ENCODE data around the gene TESK2. TPM values are rescaled to one million over a fixed set of nuclear protein-coding genes. Genes with fewer than 3 reads are reported as not detected.

The TESK2 gene
- total RNA-seq, 2 experiments from 2014 or later: 3.3 to 3.5 TPM

- POLR2A ChIA-PET: no interaction called here
- Mint-ChIP-seq H3K4me1 (ENCODE audit: low read depth) (peaks cover 45% of the 10 kb centered on the region), H3K27ac (no peak overlapping the region), H3K27me3 (ENCODE audit: low read depth) (no peaks in the 10 kb centered on the region), H3K36me3 (ENCODE audit: low read depth) (peaks cover 40% of the 10 kb centered on the region), H3K9me3 (ENCODE audit: insufficient read depth) (no peaks in the 10 kb centered on the region), H3K4me3 (no peak overlapping the region)
- DNase-seq (no peak), ATAC-seq (no peak)
- CTCF ChIA-PET: no interaction called here
These were observed 158.6 kb downstream of the TESK2 start for GRCh38 chr1:45332346-45332720.

GRCh38 chr1:45331436-45332345 is 159.3 kb downstream of the TESK2 start:
- ATAC-seq (no peak), DNase-seq (no peak)
- Mint-ChIP-seq H3K4me1 (ENCODE audit: low read depth) (peaks cover 44% of the 10 kb centered on the region), H3K9me3 (ENCODE audit: insufficient read depth) (no peaks in the 10 kb centered on the region), H3K27ac (no peak overlapping the region), H3K4me3 (no peak overlapping the region), H3K36me3 (ENCODE audit: low read depth) (peaks cover 38% of the 10 kb centered on the region), H3K27me3 (ENCODE audit: low read depth) (no peaks in the 10 kb centered on the region)
- CTCF ChIA-PET: no interaction called here
- POLR2A ChIA-PET: interaction anchor here (1.1 kb wide), 1 partner anchor 8 kb away, joined by 4 read pairs; the partner anchor contains the start of genes MUTYH and TOE1

DNA sequence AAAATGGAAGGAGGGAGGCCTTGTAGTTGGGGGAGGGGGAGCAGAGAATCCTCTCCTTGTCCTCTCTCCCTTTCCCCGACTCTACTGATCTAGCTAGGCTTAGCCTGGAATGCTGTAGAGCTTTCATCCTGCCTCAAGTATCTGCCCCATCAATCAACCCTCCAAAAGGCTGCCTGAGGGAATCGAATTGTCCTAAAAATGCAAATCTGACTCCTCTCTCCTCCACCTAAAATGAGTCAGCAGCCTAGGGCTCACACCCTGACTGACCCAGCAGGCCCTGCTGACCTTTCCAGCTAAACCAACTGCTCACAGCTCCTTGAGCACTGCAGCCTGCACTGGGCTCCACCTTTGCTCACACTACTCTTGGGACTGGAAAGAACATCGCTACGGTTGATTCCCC is 161.5 kb downstream of the TESK2 start:
- peak overlapping the region; percentile 20 for H3K27ac Mint-ChIP-seq
- CTCF ChIA-PET: interaction anchor here (0.8 to 3.5 kb wide), 2 partner anchors 11 to 26 kb away, joined by 3 to 24 read pairs; partner anchors contain the start of genes MUTYH and TOE1
- no peaks in the 10 kb centered on the region for H3K27me3 Mint-ChIP-seq (ENCODE audit: low read depth)
- POLR2A ChIA-PET: interaction anchor here (5.2 kb wide), 1 partner anchor 11 kb away, joined by 77 read pairs; the partner anchor contains the start of genes MUTYH and TOE1
- peaks cover 32% of the 10 kb centered on the region for H3K36me3 Mint-ChIP-seq (ENCODE audit: low read depth)
- DNase-seq (no peak), ATAC-seq (no peak)
- no peak overlapping the region for H3K4me3 Mint-ChIP-seq
- H3K4me1 Mint-ChIP-seq (ENCODE audit: low read depth): peaks cover 32% of the 10 kb centered on the region
- no peaks in the 10 kb centered on the region for H3K9me3 Mint-ChIP-seq (ENCODE audit: insufficient read depth)

GRCh38 chr1:45328680-45329079 is 162.3 kb downstream of the TESK2 start:
- Mint-ChIP-seq H3K27ac (peak overlapping the region; percentile 60), H3K4me1 (ENCODE audit: low read depth) (peaks cover 25% of the 10 kb centered on the region), H3K27me3 (ENCODE audit: low read depth) (no peaks in the 10 kb centered on the region), H3K4me3 (peak overlapping the region; percentile 65), H3K36me3 (ENCODE audit: low read depth) (peaks cover 27% of the 10 kb centered on the region), H3K9me3 (ENCODE audit: insufficient read depth) (no peaks in the 10 kb centered on the region)
- CTCF ChIA-PET: interaction anchor here (0.6 to 3.5 kb wide), 6 partner anchors 12 to 164 kb away, joined by 3 to 24 read pairs (median 3); partner anchors contain the start of genes MUTYH, TESK2 and TOE1
- DNase-seq: no peak
- POLR2A ChIA-PET: interaction anchor here (1.4 to 5.2 kb wide), 3 partner anchors 11 to 256 kb away, joined by 5 to 77 read pairs (median 10); partner anchors contain the start of genes MUTYH and TOE1
- ATAC-seq: no peak

DNA sequence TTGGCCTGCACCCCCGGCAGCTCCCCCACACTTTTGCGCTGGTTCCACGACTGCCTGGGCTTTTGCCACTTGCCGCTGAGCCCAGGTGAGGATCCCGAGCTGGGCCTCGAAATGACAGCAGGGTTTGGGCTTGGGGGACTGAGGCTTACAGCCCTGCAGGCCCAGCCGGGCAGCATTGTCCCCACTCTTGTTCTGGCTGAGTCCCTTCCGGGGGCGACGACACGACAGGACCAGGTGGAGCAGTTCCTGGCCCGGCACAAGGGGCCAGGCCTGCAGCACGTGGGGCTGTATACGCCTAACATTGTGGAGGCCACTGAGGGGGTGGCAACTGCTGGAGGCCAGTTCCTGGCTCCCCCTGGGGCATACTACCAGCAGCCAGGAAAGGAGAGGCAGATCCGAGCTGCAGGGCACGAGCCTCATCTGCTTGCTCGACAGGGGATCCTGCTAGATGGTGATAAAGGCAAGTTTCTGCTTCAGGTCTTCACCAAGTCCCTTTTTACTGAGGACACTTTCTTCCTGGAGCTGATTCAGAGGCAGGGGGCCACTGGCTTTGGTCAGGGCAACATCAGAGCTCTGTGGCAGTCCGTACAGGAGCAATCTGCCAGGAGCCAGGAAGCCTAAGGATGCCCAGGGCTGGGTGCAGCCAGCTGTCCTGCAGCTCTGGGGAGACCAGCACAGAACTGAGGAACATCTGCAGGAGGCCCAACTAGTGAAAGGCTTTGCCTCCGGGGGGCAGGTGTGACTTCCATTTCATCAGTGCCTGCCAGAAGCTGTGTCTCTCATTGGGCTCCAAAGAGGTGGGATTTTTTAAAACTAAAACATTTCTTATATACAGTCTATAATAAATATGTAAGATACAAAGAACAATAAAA is 163.1 kb downstream of the TESK2 start:
- POLR2A ChIA-PET: interaction anchor here (0.9 to 5.2 kb wide), 9 partner anchors 12 to 607 kb away, joined by 3 to 77 read pairs (median 5); partner anchors contain the start of genes HECTD3, MUTYH, PLK3 and TOE1
- peaks cover 22% of the 10 kb centered on the region for H3K4me1 Mint-ChIP-seq (ENCODE audit: low read depth)
- H3K27me3 Mint-ChIP-seq (ENCODE audit: low read depth): no peaks in the 10 kb centered on the region
- peak overlapping the region; percentile 75 for H3K27ac Mint-ChIP-seq
- ATAC-seq (no peak), DNase-seq (peak; percentile 37)
- peak overlapping the region; percentile 83 for H3K4me3 Mint-ChIP-seq
- peaks cover 19% of the 10 kb centered on the region for H3K36me3 Mint-ChIP-seq (ENCODE audit: low read depth)
- no peaks in the 10 kb centered on the region for H3K9me3 Mint-ChIP-seq (ENCODE audit: insufficient read depth)
- CTCF ChIA-PET: interaction anchor here (0.6 to 3.5 kb wide), 10 partner anchors 10 to 165 kb away, joined by 3 to 24 read pairs (median 4); partner anchors contain the start of genes MUTYH, TESK2 and TOE1

- CTCF ChIA-PET: interaction anchor here (0.7 to 3.5 kb wide), 10 partner anchors 9 to 317 kb away, joined by 3 to 24 read pairs (median 4); partner anchors contain the start of genes MUTYH and TOE1
- DNase-seq: peak; percentile 82
- POLR2A ChIA-PET: interaction anchor here (0.9 to 5.2 kb wide), 10 partner anchors 13 to 606 kb away, joined by 3 to 77 read pairs (median 6); partner anchors contain the start of genes HECTD3, MUTYH, PLK3 and TOE1
- Mint-ChIP-seq H3K9me3 (ENCODE audit: insufficient read depth) (no peaks in the 10 kb centered on the region), H3K4me1 (ENCODE audit: low read depth) (peaks cover 22% of the 10 kb centered on the region), H3K27me3 (ENCODE audit: low read depth) (peaks cover 1% of the 10 kb centered on the region), H3K27ac (peak within 1 kb of the TSS; percentile 87), H3K36me3 (ENCODE audit: low read depth) (peaks cover 17% of the 10 kb centered on the region), H3K4me3 (peak within 1 kb of the TSS; percentile 83)
- ATAC-seq: peak; percentile 90
These were observed 164.0 kb downstream of the TESK2 start, which contains the start of gene HPDL for GRCh38 chr1:45326627-45327623. Gene HPDL, plus strand, starts transcription at chr1:45326895. Its CDS starts 254 bp downstream, at chr1:45327149.

DNA sequence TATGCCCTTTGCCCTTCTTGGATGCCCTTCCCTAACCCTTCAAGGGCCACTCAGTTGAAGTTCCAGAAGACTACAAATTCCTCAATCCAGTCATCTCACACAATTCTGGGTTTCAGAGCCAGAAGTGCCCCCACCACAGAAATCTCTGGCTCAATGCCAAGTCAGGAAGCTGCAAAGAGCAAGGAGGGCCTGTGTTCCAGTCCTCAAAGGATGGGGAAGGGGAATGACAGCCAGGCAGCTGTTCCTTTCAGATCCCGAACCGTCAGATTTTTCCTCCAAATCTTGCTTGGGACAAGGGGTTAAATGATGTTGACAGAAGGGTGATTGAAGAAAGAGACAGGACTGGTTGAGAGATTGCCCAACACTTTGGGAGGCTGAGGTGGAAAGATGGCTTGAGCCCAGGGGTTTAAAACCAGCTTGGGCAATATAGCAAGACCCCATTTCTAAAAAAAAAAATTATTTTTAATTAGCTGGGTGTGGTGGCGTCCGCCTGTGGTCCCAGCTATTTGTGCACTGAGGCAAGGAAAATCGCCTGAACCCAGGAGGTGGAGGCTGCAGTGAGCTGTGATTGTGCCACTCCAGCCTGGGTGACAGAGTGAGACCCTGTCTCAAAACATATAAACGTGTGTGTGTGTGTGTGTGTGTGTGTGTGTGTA is 165.0 kb downstream of the TESK2 start:
- ATAC-seq: no peak
- H3K36me3 Mint-ChIP-seq (ENCODE audit: low read depth): peaks cover 17% of the 10 kb centered on the region
- ChIA-PET CTCF (interaction anchor here (0.7 to 3.0 kb wide), 7 partner anchors 10 to 316 kb away, joined by 3 to 6 read pairs (median 4); no protein-coding TSS in a partner anchor), POLR2A (interaction anchor here (0.7 to 5.2 kb wide), 5 partner anchors 14 to 314 kb away, joined by 3 to 77 read pairs (median 6); partner anchors contain the start of genes HECTD3, MUTYH, TOE1 and UROD)
- peaks cover 2% of the 10 kb centered on the region for H3K27me3 Mint-ChIP-seq (ENCODE audit: low read depth)
- peak overlapping the region; percentile 83 for H3K4me3 Mint-ChIP-seq
- peak overlapping the region; percentile 87 for H3K27ac Mint-ChIP-seq
- peaks cover 22% of the 10 kb centered on the region for H3K4me1 Mint-ChIP-seq (ENCODE audit: low read depth)
- no peaks in the 10 kb centered on the region for H3K9me3 Mint-ChIP-seq (ENCODE audit: insufficient read depth)
- no peak for DNase-seq

DNA sequence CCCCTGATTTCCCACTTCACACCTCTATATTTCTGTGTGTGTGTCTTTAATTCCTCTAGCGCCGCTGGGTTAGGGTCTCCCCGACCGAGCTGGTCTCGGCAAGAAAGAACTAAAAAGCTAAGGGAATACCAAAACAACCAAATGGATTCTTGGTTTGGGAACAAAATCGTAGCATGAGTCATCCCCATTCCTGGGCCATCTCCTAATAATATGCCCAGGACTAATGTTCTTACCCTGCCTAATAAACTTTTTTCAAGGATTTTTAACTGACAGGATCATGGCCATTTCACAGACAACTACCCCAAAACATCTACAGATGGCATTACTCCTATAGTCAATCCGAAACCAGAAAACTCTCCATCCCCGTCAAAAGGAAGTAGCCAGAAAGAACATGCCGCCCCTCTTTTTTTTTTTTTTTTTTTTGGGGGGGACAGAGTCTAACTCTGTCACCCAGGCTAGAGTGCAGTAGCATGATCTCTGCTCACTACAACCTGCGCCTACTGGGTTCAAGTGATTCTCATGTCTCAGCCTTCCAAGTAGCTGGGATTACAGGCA is 168.4 kb downstream of the TESK2 start:
- no peak for DNase-seq
- Mint-ChIP-seq H3K9me3 (ENCODE audit: insufficient read depth) (no peaks in the 10 kb centered on the region), H3K36me3 (ENCODE audit: low read depth) (no peaks in the 10 kb centered on the region), H3K27me3 (ENCODE audit: low read depth) (peaks cover 2% of the 10 kb centered on the region), H3K4me1 (ENCODE audit: low read depth) (peaks cover 9% of the 10 kb centered on the region), H3K4me3 (no peak overlapping the region), H3K27ac (no peak overlapping the region)
- ATAC-seq: no peak
- ChIA-PET POLR2A (no interaction called here), CTCF (no interaction called here)

GRCh38 chr1:45321444-45321843 is 169.5 kb downstream of the TESK2 start:
- peaks cover 3% of the 10 kb centered on the region for H3K4me1 Mint-ChIP-seq (ENCODE audit: low read depth)
- no peak overlapping the region for H3K27ac Mint-ChIP-seq
- H3K9me3 Mint-ChIP-seq (ENCODE audit: insufficient read depth): no peaks in the 10 kb centered on the region
- H3K4me3 Mint-ChIP-seq: no peak overlapping the region
- POLR2A ChIA-PET: no interaction called here
- no peaks in the 10 kb centered on the region for H3K36me3 Mint-ChIP-seq (ENCODE audit: low read depth)
- ATAC-seq (no peak), DNase-seq (no peak)
- CTCF ChIA-PET: no interaction called here
- peaks cover 2% of the 10 kb centered on the region for H3K27me3 Mint-ChIP-seq (ENCODE audit: low read depth)

DNA sequence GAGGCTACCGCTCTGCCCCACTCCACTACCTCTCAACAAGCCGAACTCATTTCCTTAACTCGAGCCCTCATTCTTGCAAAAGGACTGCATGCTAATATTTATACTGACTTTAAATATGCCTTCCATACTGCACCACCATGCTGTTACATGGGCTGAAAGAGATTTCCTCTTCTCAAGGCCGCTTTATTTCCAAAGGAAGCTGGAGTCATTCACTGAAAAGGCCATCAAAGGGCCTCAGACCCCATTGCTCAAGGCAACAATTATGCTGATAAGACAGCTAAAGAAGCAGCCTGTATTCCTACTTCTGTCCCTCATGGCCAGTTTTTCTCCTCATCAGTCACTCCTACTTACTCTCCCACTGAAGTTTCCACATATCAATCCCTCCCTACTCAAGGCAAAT is 171.2 kb downstream of the TESK2 start:
- POLR2A ChIA-PET: no interaction called here
- Mint-ChIP-seq H3K27me3 (ENCODE audit: low read depth) (peaks cover 2% of the 10 kb centered on the region), H3K27ac (no peak overlapping the region), H3K9me3 (ENCODE audit: insufficient read depth) (no peaks in the 10 kb centered on the region), H3K4me3 (no peak overlapping the region), H3K4me1 (ENCODE audit: low read depth) (no peaks in the 10 kb centered on the region), H3K36me3 (ENCODE audit: low read depth) (no peaks in the 10 kb centered on the region)
- ATAC-seq (no peak), DNase-seq (no peak)
- CTCF ChIA-PET: interaction anchor here (1.3 kb wide), 1 partner anchor 174 kb away, joined by 3 read pairs; no protein-coding TSS in a partner anchor
